Thyroid gland (tissue), 4 donors: Measurements from ENCODE around the gene BEST2. TPM values are rescaled to one million over a fixed set of nuclear protein-coding genes. Genes with fewer than 3 reads are reported as not detected.
A peak's percentile ranks its signal among the peaks of the same experiment; 100 is the strongest.

ENCODE experiments used
- DNase-seq, 2 donors: peaks; one replicate each; pipeline ENCODE4 v3.0.0-alpha.2; 2019
- H3K27ac ChIP-seq, 3 donors: fragments of 200-600 bp; sonication (generic); 1 replicate in 2 of 3; 2 replicates in 1 of 3; pipeline ENCODE4 v1.5.1; 2016 to 2019; ENCODE audit warnings: mild to moderate bottlenecking in 1 of 3, moderate library complexity in 1 of 3
- H3K27me3 ChIP-seq: fragments of 200-600 bp; sonication (generic); one replicate; pipeline ENCODE4 v1.5.1; 2019
- H3K36me3 ChIP-seq, 2 donors: fragments of 200-600 bp; sonication (generic); one replicate each; pipeline ENCODE4 v1.5.1; 2016 to 2019
- H3K4me1 ChIP-seq, 2 donors: fragments of 200-600 bp; sonication (generic); one replicate each; pipeline ENCODE4 v1.5.1; 2017 to 2019
- H3K4me3 ChIP-seq, 3 donors: fragments of 200-600 bp; sonication (generic); replicated peaks in 1 of 3; 1 replicate in 2 of 3; 2 replicates in 1 of 3; pipeline ENCODE4 v1.5.1; 2016; ENCODE audit warnings: mild to moderate bottlenecking in 1 of 3
- H3K9me3 ChIP-seq: fragments of 200-600 bp; sonication (generic); one replicate; pipeline ENCODE4 v1.5.1; 2017
- POLR2A ChIP-seq, 2 donors: fragments of 450-650 bp; IDR thresholded peaks; one replicate each; pipeline ENCODE4 v1.6.1; 2017; ENCODE audit warnings: antibody characterized with exemption in 2 of 2, mild to moderate bottlenecking in 2 of 2, moderate library complexity in 1 of 2
- WGBS, 2 donors: methylation state at CpG; one replicate each; pipeline ENCODE4 v1.1.5; 2017; 5-methylcytosine and 5-hydroxymethylcytosine counted together
- intact Hi-C: fragments of 100-400 bp; cut with DNase I; formaldehyde crosslinking; loops from one replicate; pipeline ENCODE4 v1.15.1; 2023
- total RNA-seq, 4 donors: library from RNA; depleted of rRNA; stranded (reverse); fragments of >200 nt; gene quantifications; one replicate each; pipeline ENCODE4 v1.2.3, GENCODE V29; 2016
- TF ChIP-seq, protein P1 (sequence below), 6 experiments: fragments of 200-600 bp in 3 of 6; fragments of 450-650 bp in 3 of 6; sonication (generic) in 3 of 6; IDR thresholded peaks; one replicate each; pipeline ENCODE4 v1.5.1; 2016 to 2019; ENCODE audit warnings: antibody characterized with exemption in 6 of 6, mild to moderate bottlenecking in 2 of 6, inconsistent platforms in 1 of 6, moderate library complexity in 1 of 6

The BEST2 gene
- total RNA-seq, 4 donors from 2014 or later = not detected

DNA sequence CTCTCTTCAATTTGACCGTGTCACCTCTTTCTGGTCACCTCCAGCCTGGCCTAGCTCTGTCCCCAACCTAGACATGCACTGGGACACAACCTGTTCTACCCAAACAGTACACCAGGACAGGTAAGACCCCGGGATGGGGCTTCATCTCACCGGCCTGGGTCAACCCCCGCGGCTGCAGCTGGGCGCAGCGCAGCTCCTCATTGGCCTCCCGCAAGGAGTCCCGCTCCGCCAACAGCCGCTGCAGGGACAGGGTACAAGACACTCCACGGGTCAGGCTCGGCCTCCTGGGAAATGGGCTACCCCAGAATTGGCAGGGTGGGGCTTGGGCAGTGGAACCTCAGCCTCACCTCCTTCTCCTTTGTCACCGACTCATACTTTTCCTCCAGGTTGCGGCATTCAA lies 16.1 kb downstream of the BEST2 start:
- Histone ChIP-seq H3K9me3 (no peaks in the 10 kb centered on the region), H3K27me3 (no peaks in the 10 kb centered on the region), H3K27ac (no peak overlapping the region), H3K36me3 (peaks cover 32 to 33% of the 10 kb centered on the region in 2 donors), H3K4me1 (no peaks in the 10 kb centered on the region), H3K4me3 (no peak overlapping the region)
- WGBS, 2 donors = 95 to 98% methylated on average over 15 of the region's 15 CpGs
- DNase-seq = no peak
- TF ChIP-seq, protein P1, sequence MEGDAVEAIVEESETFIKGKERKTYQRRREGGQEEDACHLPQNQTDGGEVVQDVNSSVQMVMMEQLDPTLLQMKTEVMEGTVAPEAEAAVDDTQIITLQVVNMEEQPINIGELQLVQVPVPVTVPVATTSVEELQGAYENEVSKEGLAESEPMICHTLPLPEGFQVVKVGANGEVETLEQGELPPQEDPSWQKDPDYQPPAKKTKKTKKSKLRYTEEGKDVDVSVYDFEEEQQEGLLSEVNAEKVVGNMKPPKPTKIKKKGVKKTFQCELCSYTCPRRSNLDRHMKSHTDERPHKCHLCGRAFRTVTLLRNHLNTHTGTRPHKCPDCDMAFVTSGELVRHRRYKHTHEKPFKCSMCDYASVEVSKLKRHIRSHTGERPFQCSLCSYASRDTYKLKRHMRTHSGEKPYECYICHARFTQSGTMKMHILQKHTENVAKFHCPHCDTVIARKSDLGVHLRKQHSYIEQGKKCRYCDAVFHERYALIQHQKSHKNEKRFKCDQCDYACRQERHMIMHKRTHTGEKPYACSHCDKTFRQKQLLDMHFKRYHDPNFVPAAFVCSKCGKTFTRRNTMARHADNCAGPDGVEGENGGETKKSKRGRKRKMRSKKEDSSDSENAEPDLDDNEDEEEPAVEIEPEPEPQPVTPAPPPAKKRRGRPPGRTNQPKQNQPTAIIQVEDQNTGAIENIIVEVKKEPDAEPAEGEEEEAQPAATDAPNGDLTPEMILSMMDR (IDR thresholded peaks at IDR 0.05) = no peak
- TF ChIP-seq POLR2A (IDR thresholded peaks at IDR 0.05) = no peak
- intact Hi-C loops = loop anchor here (5.0 kb wide), 1 partner anchor 80 kb away; no protein-coding TSS in a partner anchor

DNA sequence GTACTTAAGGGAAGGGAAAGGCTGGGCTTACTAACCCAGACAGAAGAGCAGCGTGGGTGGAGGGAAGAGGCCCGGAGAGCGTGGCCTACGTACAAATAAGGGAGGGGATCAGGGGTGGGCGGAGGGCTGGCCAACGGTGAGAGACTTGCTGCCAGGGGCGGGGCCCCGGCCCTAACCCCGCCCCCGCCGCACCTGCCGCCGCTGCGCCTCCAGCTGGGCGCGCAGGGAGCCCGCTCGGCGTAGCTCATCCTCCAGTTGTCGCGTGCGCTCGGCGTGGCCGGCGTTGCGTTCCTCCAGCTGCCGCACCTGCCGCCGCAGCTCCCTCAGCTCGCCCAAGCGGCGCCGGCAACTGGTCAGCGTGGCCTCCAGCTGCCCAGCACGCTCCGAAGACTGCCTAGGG lies 18.1 kb downstream of the BEST2 start:
- Histone ChIP-seq H3K36me3 (peaks cover 20% of the 10 kb centered on the region in 2 donors), H3K9me3 (no peaks in the 10 kb centered on the region), H3K27ac (no peak overlapping the region), H3K4me3 (no peak overlapping the region), H3K27me3 (no peaks in the 10 kb centered on the region), H3K4me1 (peaks cover 3 to 6% of the 10 kb centered on the region in 2 donors)
- DNase-seq = peak in 1 of 2 donors; percentile 32
- intact Hi-C loops = loop anchor here (5.0 kb wide), 2 partner anchors 68 to 78 kb away; partner anchors contain the start of gene MAST1
- TF ChIP-seq, protein P1 (IDR thresholded peaks at IDR 0.05) = no peak
- TF ChIP-seq POLR2A (IDR thresholded peaks at IDR 0.05) = no peak
- WGBS, 2 donors = 68 to 82% methylated on average over 13 to 25 of the region's 37 CpGs

DNA sequence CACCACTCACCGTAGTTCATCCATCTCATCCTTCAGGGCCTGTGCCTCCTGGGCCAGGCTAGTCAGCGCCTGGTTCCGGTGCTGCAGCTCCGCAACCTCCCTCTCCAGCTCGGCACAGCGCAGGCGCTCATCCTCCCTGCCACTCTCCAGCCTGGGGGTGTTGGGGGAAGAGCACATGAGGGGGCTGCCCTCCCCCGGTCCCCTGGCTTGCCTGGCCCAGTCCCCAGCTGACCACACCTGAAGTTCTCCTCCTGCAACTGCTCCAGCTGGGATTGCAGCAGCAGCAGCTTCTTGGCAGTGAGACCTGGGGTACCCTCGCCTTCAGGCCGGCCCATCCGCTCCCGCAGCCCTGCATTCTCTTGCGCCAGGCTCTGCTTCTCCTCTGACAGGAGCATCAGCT lies 19.3 kb downstream of the BEST2 start:
- Histone ChIP-seq H3K4me3 (no peak overlapping the region), H3K9me3 (no peaks in the 10 kb centered on the region), H3K4me1 (peaks cover 4 to 8% of the 10 kb centered on the region in 2 donors), H3K36me3 (peaks cover 12 to 20% of the 10 kb centered on the region in 2 donors), H3K27ac (no peak overlapping the region), H3K27me3 (no peaks in the 10 kb centered on the region)
- no peak for DNase-seq
- intact Hi-C loops = loop anchor here (5.0 kb wide), 1 partner anchor 66 kb away; the partner anchor contains the start of gene MAST1
- no peak for TF ChIP-seq POLR2A (IDR thresholded peaks at IDR 0.05)
- TF ChIP-seq, protein P1 (IDR thresholded peaks at IDR 0.05) = no peak
- 96 to 99% methylated on average over 11 to 13 of the region's 13 CpGs for WGBS, 2 donors

DNA sequence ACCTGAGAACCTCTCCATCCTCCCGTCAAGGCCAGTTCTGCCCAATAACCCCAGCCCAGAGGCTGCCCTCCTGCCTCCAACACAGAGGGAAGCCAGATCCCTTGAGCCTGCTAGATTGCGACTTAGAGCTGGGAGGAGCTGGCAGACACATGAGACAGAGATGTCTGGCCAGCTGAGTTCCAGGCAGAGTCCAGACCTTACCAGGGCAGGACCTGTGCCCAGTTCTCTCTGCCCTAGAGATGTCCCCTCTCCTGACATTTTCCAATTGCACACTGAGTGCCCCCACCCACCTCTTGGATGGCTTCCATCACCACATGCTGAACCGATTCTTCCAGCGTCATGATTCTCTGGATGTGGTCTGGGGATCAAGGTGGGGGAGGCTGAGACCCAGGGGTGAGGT lies 20.7 kb downstream of the BEST2 start:
- Histone ChIP-seq H3K4me1 (peaks cover 4 to 12% of the 10 kb centered on the region in 2 donors), H3K4me3 (no peak overlapping the region), H3K9me3 (no peaks in the 10 kb centered on the region), H3K27ac (no peak overlapping the region), H3K36me3 (peaks cover 11 to 19% of the 10 kb centered on the region in 2 donors), H3K27me3 (no peaks in the 10 kb centered on the region)
- intact Hi-C loops = loop anchor here (5.0 kb wide), 1 partner anchor 65 kb away; the partner anchor contains the start of gene MAST1
- no peak for DNase-seq
- 75 to 79% methylated on average over 3 of the region's 4 CpGs for WGBS, 2 donors
- TF ChIP-seq, protein P1 (IDR thresholded peaks at IDR 0.05) = no peak
- TF ChIP-seq POLR2A (IDR thresholded peaks at IDR 0.05) = no peak

DNA sequence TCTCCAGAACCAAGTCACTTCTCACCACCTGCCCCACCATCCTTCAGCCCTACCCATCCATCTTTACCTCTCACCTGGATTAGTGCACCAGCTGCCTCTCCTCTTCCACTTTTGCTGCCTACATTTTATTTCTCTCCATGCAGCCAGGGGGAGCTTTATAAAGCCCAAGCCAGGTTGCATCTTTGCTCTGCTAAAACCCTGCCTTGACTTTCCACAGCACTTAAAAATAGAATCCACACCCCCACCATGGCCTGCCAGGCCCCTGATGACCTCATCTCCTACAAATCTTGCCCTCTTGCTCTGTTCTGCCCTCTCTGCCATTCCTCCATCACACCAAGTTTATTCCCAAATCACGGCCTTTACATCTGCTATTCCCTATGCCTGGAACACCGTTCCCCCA lies 22.0 kb downstream of the BEST2 start:
- 88 to 94% methylated on average over 2 of the region's 2 CpGs for WGBS, 2 donors
- H3K4me3 ChIP-seq = no peak overlapping the region
- H3K9me3 ChIP-seq = no peaks in the 10 kb centered on the region
- H3K27ac ChIP-seq = no peak overlapping the region
- no peaks in the 10 kb centered on the region for H3K27me3 ChIP-seq
- peaks cover 7 to 14% of the 10 kb centered on the region in 2 donors for H3K36me3 ChIP-seq
- TF ChIP-seq POLR2A (IDR thresholded peaks at IDR 0.05) = no peak
- TF ChIP-seq, protein P1 (IDR thresholded peaks at IDR 0.05) = no peak
- peaks cover 9 to 15% of the 10 kb centered on the region in 2 donors for H3K4me1 ChIP-seq
- DNase-seq = no peak
- intact Hi-C loops = loop anchor here (5.0 kb wide), 1 partner anchor 64 kb away; the partner anchor contains the start of gene MAST1
